GM12875 (cell line): ENCODE data around the gene PPME1.

Experiments used
- H3K4me3 ChIP-seq: one replicate; pipeline ENCODE4 v1.5.1; 2011; ENCODE audit warnings: low read depth, low read length, control low read depth
- TF ChIP-seq, protein P1 (sequence below): IDR thresholded peaks from 2 replicates; pipeline ENCODE4 v1.5.1; 2011; ENCODE audit warnings: low read depth, mild to moderate bottlenecking, control low read depth, inconsistent platforms, low read length, moderate library complexity, borderline replicate concordance; ENCODE audit not compliant: insufficient read depth

The PPME1 gene

DNA sequence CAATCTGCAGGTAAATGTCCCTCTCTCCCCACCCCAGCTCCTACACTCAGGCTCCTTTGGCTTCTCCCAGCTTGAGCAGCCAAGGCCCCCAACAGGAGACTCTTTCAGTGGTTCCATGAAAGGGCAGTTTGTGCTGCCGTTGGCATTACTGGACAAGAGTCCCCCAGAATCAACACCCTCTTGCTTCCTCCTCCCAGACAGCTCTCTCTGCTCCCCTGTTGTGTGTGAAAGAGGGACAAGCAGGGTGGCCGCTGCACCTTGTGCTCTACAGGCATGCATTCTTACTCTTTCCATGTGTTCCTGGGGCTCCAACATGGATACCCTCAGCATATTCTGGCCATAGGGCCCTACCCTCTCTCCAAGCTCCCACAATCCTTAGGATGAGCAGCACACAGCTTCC lies 91.6 kb downstream of the PPME1 start:
- TF ChIP-seq, protein P1, sequence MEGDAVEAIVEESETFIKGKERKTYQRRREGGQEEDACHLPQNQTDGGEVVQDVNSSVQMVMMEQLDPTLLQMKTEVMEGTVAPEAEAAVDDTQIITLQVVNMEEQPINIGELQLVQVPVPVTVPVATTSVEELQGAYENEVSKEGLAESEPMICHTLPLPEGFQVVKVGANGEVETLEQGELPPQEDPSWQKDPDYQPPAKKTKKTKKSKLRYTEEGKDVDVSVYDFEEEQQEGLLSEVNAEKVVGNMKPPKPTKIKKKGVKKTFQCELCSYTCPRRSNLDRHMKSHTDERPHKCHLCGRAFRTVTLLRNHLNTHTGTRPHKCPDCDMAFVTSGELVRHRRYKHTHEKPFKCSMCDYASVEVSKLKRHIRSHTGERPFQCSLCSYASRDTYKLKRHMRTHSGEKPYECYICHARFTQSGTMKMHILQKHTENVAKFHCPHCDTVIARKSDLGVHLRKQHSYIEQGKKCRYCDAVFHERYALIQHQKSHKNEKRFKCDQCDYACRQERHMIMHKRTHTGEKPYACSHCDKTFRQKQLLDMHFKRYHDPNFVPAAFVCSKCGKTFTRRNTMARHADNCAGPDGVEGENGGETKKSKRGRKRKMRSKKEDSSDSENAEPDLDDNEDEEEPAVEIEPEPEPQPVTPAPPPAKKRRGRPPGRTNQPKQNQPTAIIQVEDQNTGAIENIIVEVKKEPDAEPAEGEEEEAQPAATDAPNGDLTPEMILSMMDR, result no peak
- no peak overlapping the region for H3K4me3 ChIP-seq

DNA sequence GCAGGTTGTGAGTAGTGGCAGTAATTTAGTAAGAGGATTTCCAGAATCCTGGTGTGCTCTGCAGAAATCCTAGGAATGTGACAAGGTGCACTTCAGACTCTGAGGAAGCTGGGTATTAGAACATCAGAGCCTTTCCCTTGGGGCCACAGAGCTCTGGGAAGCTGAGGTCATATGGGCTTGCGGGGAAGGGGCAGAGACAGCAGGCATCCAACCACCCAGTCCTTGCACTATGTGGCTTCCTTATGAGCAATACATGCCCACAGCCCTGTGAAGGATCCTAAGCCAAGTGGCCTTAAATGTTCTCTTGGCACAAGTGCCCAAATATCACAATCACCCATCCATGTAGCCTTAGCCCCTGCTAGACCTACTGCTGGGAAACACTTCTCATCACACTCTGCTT lies 94.2 kb downstream of the PPME1 start:
- H3K4me3 ChIP-seq, result no peak overlapping the region
- TF ChIP-seq, protein P1, result no peak

DNA sequence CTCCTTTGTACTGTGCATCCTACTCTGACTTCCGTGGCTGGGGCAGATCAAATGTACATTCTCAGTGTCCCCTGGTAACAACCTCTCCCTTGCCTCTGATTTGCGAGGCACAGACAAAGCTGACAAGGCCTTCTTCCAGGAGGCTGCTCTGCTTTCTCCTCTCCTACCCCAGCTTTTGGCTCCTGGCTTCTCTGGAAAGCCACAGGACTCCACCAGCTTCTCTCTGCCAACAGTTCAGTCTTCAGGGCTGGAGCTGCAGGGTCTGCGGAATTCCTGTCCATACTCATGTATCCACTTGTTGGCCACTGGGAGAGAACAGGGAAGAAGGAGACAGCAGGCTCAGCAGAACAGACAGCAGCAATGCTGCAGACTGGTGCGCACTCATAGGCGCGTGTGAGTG lies 95.9 kb downstream of the PPME1 start:
- H3K4me3 ChIP-seq, result no peak overlapping the region

DNA sequence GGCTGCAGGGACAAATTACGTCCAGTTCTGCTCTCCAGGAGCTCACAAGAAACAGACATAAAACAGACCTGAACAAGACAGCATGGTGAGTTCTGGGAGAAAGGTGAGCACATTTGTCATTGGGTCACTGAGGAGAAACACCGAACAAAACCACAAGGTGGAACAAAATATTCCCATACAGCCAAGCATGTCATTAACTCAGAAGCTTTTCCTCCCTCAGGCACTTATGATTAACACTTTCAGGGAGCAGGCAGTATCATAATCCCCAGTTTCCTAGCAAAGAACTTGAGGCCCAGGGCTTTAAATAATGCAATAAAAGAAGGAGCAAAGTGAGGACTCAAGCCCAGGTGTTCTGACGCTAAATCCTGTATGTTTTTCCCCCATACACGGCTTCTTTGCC lies 97.4 kb downstream of the PPME1 start:
- TF ChIP-seq, protein P1, result no peak
- no peak overlapping the region for H3K4me3 ChIP-seq

More for the DNA sequence above, 95.9 kb downstream of the PPME1 start:
- TF ChIP-seq, protein P1, result no peak

DNA sequence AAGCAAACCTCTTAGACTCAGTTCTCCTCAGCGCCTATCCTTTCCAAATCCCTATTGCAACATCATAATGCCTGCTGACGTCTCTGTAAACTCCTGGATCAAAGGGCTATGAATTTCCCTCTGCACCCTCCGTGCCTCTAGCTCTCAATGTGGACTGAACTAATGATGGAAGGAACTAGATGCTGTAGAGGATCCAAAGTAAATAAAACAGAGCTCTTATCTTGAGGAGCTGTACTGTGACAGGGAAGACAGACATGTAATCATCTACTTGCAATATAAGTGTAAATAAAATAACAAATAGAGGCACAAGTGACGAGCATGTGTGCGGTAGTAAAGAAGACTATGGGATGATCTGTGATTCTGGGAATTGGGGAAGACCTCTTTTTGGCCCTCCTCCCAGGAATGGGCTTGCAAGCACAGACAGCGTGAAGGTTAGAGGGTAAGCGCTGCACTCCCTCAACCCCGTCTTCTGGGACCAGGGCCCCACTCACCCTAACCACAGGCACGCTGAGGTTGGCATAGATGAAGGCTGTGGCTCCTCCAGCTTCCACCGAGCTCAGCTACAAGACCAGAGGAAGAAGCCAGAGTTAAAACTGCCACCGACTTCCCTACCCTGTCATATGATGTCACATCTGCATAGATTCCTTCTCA lies 98.2 kb downstream of the PPME1 start:
- TF ChIP-seq, protein P1, result no peak
- H3K4me3 ChIP-seq, result no peak overlapping the region

DNA sequence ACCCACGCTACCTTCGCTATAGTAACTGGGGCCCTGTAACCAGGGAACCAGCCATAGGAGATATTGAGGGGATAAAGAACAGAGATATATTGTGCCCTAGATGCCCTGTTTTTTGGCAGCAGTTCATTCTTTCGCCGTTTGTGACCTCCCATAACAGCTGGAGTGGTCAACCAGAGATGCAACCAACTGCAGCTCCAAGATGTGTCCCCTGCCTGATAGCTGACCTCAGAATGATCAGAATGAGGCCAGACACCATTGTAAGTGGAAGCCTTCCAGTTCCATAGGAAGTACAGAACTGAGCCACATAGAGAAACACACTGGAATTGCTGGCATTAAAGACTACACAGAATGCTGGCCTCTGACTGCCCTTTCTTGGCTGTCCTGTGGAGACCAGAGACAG lies 101.2 kb downstream of the PPME1 start:
- TF ChIP-seq, protein P1, result no peak
- H3K4me3 ChIP-seq, result no peak overlapping the region

DNA sequence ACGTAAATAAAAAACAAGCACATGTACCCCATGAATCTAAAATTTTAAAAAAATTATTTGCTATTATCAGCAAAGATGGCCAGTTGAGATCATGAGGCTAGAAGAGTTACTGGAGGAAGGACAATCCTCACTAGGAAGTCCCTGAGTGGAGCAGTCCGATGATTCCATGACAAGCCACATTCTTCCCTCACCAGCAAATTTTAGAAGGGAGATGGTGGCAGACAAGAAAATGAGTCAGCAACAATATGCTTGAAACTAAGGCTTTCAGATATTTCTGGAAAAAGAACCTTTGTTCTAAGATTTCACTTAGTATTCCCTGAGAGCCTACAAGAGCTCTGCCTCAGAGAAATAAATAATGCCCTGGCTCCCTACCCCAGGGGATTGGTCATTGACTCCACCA lies 105.5 kb downstream of the PPME1 start:
- H3K4me3 ChIP-seq, result no peak overlapping the region
- TF ChIP-seq, protein P1, result no peak
